LoVo (cell line): ENCODE measurements around the gene BCKDHA.

Experiments used
- DNase-seq: peaks from one replicate; pipeline ENCODE4 v3.0.0-alpha.2; 2016; ENCODE audit warnings: low spot score

The BCKDHA gene

GRCh38 chr19:41397086-41398049 is at the start of gene BCKDHA, which contains the start of gene EXOSC5:
Gene BCKDHA (plus strand): TSS chr19:41397818. CDS start chr19:41397828, 10 bp downstream.
Gene EXOSC5 (minus strand): TSS chr19:41397359. CDS start chr19:41397328, 31 bp downstream.
- DNase-seq: peak; percentile 100

- no peak for DNase-seq
Observed at GRCh38 chr19:41350735-41351338, 46.8 kb upstream of the BCKDHA start.

GRCh38 chr19:41351339-41352245 is 46.0 kb upstream of the BCKDHA start:
- DNase-seq: peak; percentile 51

- DNase-seq: no peak
Observed at GRCh38 chr19:41352279-41352608, 45.4 kb upstream of the BCKDHA start.

- DNase-seq: peak; percentile 79
Observed at GRCh38 chr19:41352609-41353465, 44.8 kb upstream of the BCKDHA start.

GRCh38 chr19:41353466-41354342 is 43.9 kb upstream of the BCKDHA start, which contains the start of gene TGFB1:
Gene TGFB1 (minus strand): TSS chr19:41353922. CDS start chr19:41353044, 878 bp downstream.
- DNase-seq: peak; percentile 86

GRCh38 chr19:41354343-41354953 is 43.2 kb upstream of the BCKDHA start:
- DNase-seq: no peak

GRCh38 chr19:41355035-41355434 is 42.6 kb upstream of the BCKDHA start:
- DNase-seq: no peak

GRCh38 chr19:41355802-41356201 is 41.8 kb upstream of the BCKDHA start:
- no peak for DNase-seq

GRCh38 chr19:41356984-41357739 is 40.5 kb upstream of the BCKDHA start:
- DNase-seq: no peak

GRCh38 chr19:41357746-41358145 is 39.9 kb upstream of the BCKDHA start:
- no peak for DNase-seq

GRCh38 chr19:41359741-41360140 is 37.9 kb upstream of the BCKDHA start:
- DNase-seq: no peak

- no peak for DNase-seq
Observed at GRCh38 chr19:41362143-41362847, 35.3 kb upstream of the BCKDHA start.

GRCh38 chr19:41363371-41363752 is 34.3 kb upstream of the BCKDHA start:
- DNase-seq: no peak

GRCh38 chr19:41363753-41364523 is 33.7 kb upstream of the BCKDHA start, which contains the start of gene B9D2:
Gene B9D2 (minus strand): TSS chr19:41364149. CDS start chr19:41363519, 630 bp downstream.
- DNase-seq: peak; percentile 97

GRCh38 chr19:41364524-41365391 is 32.9 kb upstream of the BCKDHA start:
- DNase-seq: no peak
